Measurements from ENCODE around the gene NUP210L.
"Not testable (repeated sequence)": the region's sequence is repeated elsewhere in the genome, so short reads cannot be mapped to it uniquely, and the experiment has no call there.

DNA sequence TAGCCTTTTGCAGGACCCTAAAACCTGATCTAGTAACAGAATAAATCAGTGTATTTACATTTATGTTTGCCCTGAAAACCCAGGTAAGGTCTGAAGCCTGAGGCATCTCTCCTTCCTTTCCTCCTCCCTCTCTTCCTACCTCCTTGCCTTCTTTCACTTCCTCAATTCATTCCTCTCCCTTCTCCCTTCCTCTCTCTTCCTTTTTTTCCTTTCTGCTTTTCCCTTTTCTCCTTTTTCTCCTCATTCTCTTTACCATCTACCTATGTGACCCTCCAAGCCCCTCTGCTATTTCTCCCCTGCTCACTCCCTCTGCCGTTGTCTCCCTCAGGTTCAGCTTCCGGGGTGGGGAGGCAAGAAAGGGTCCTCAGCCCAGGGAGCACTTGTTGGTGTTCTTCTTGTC is 173.1 kb downstream of the NUP210L start:
- not testable (repeated sequence) for TF ChIP-seq TARDBP (IDR thresholded peaks at IDR 0.05); FOXK2 (IDR thresholded peaks at IDR 0.05); SP1 (IDR thresholded peaks at IDR 0.05); CTBP1 (IDR thresholded peaks at IDR 0.05; ENCODE audit: borderline replicate concordance); FOXA1 (IDR thresholded peaks at IDR 0.05); SUZ12 (IDR thresholded peaks at IDR 0.05); HDGF (IDR thresholded peaks at IDR 0.05; ENCODE audit: borderline replicate concordance); ARNT (IDR thresholded peaks at IDR 0.05); ZNF384 (IDR thresholded peaks at IDR 0.05); L3MBTL2 (conservative IDR thresholded peaks at IDR 0.05)
- TF ChIP-seq, protein P1, sequence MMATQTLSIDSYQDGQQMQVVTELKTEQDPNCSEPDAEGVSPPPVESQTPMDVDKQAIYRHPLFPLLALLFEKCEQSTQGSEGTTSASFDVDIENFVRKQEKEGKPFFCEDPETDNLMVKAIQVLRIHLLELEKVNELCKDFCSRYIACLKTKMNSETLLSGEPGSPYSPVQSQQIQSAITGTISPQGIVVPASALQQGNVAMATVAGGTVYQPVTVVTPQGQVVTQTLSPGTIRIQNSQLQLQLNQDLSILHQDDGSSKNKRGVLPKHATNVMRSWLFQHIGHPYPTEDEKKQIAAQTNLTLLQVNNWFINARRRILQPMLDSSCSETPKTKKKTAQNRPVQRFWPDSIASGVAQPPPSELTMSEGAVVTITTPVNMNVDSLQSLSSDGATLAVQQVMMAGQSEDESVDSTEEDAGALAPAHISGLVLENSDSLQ (IDR thresholded peaks at IDR 0.05) = not testable (repeated sequence)

Measured in HEK293T (cell line).